Measurements from ENCODE around the gene HCN3. TPM values are rescaled to one million over a fixed set of nuclear protein-coding genes. Genes with fewer than 3 reads are reported as not detected.

HCN3 gene
- total and polyA plus RNA-seq, 2 donors (not counting 1 experiment from before 2014, with no cell fraction given), result 6.2 to 9.2 TPM

- Histone ChIP-seq H2AFZ (ENCODE audit: insufficient read depth, low read depth, low read length, poor library complexity, severe bottlenecking) (peak overlapping the region; percentile 91), H3K4me1 (ENCODE audit: control insufficient read depth in 2 of 2, insufficient read depth in 2 of 2, low read length in 2 of 2) (peaks cover 10 to 23% of the 10 kb centered on the region in 2 donors), H3K9me3 (ENCODE audit: control extremely low read depth in 1 of 3, control insufficient read depth in 2 of 3, insufficient read depth in 1 of 3, low read length in 2 of 3) (peaks cover 0 to 2% (median 0%) of the 10 kb centered on the region in 3 donors), H3K27me3 (replicated peaks in 1 of 4; ENCODE audit: control extremely low read depth in 1 of 4, control insufficient read depth in 3 of 4, insufficient read depth in 4 of 4, low read length in 3 of 4) (no peaks in the 10 kb centered on the region), H3K4me3 (ENCODE audit: control extremely low read depth in 1 of 5, extremely low read depth in 1 of 5, insufficient read depth in 1 of 5, low read depth in 2 of 5, low read length in 4 of 5) (peak overlapping the region; percentile 62 to 100 (median 88)), H4K20me1 (ENCODE audit: control insufficient read depth, insufficient read depth, low read length, poor library complexity, severe bottlenecking) (no peaks in the 10 kb centered on the region), H3K79me2 (ENCODE audit: control insufficient read depth, insufficient read depth, low read length) (peaks cover 37% of the 10 kb centered on the region), H3K27ac (ENCODE audit: low read length in 2 of 2) (peak overlapping the region; percentile 91 to 94), H3K9ac (ENCODE audit: low read length) (peak overlapping the region; percentile 95), H3K4me2 (replicated peaks; ENCODE audit: low read depth, low read length, poor library complexity, severe bottlenecking) (peak overlapping the region; percentile 95), H3K36me3 (replicated peaks in 1 of 2; ENCODE audit: control extremely low read depth in 1 of 2, control insufficient read depth in 1 of 2, extremely low read depth in 1 of 2, insufficient read depth in 2 of 2, low read length in 1 of 2) (no peaks in the 10 kb centered on the region)
- peak overlapping the region; percentile 93 for H3K27ac Mint-ChIP-seq
- H3K27me3 Mint-ChIP-seq, result no peaks in the 10 kb centered on the region
- CTCF ChIA-PET, result interaction anchor here (4.6 kb wide), 1 partner anchor 13 kb away, joined by 24 read pairs; no protein-coding TSS in a partner anchor
- ATAC-seq (ENCODE audit: low read depth) (no peak), DNase-seq (no peak)
- TF ChIP-seq CTCF (IDR thresholded peaks at IDR 0.05) (no peak), EZH2 (IDR thresholded peaks at IDR 0.05; ENCODE audit: borderline replicate concordance, insufficient read depth, low read depth, low read length, poor library complexity, severe bottlenecking) (no peak)
- peaks cover 27% of the 10 kb centered on the region for H3K4me1 Mint-ChIP-seq
- 15% methylated on average over 7 of the region's 11 CpGs for WGBS (ENCODE audit: insufficient coverage)
- POLR2A ChIA-PET, result no interaction called here
- no peaks in the 10 kb centered on the region for H3K9me3 Mint-ChIP-seq (ENCODE audit: insufficient read depth)
- H3K4me3 Mint-ChIP-seq, result peak overlapping the region; percentile 93
- intact Hi-C loops (cut with micrococcal nuclease), result loop anchor here (2.0 to 5.0 kb wide), 2 partner anchors 379 to 548 kb away; partner anchors contain the start of genes DAP3, GON4L, SYT11 and YY1AP1
These were observed 32.3 kb downstream of the HCN3 start for GRCh38 chr1:155309423-155310021.

GRCh38 chr1:155313261-155313660 is 36.0 kb downstream of the HCN3 start:
- Histone ChIP-seq H3K9ac (ENCODE audit: low read length) (no peak overlapping the region), H3K4me2 (replicated peaks; ENCODE audit: low read depth, low read length, poor library complexity, severe bottlenecking) (no peak overlapping the region), H2AFZ (ENCODE audit: insufficient read depth, low read depth, low read length, poor library complexity, severe bottlenecking) (no peak overlapping the region), H3K79me2 (ENCODE audit: control insufficient read depth, insufficient read depth, low read length) (peaks cover 37% of the 10 kb centered on the region), H3K9me3 (ENCODE audit: control extremely low read depth in 1 of 3, control insufficient read depth in 2 of 3, insufficient read depth in 1 of 3, low read length in 2 of 3) (peaks cover 0 to 2% (median 0%) of the 10 kb centered on the region in 3 donors), H3K27ac (ENCODE audit: low read length in 2 of 2) (no peak overlapping the region), H3K36me3 (replicated peaks in 1 of 2; ENCODE audit: control extremely low read depth in 1 of 2, control insufficient read depth in 1 of 2, extremely low read depth in 1 of 2, insufficient read depth in 2 of 2, low read length in 1 of 2) (peaks cover 0 to 2% of the 10 kb centered on the region in 2 experiments), H4K20me1 (ENCODE audit: control insufficient read depth, insufficient read depth, low read length, poor library complexity, severe bottlenecking) (no peaks in the 10 kb centered on the region), H3K4me3 (ENCODE audit: control extremely low read depth in 1 of 5, extremely low read depth in 1 of 5, insufficient read depth in 1 of 5, low read depth in 2 of 5, low read length in 4 of 5) (no peak overlapping the region), H3K4me1 (ENCODE audit: control insufficient read depth in 2 of 2, insufficient read depth in 2 of 2, low read length in 2 of 2) (peaks cover 10 to 15% of the 10 kb centered on the region in 2 donors), H3K27me3 (replicated peaks in 1 of 4; ENCODE audit: control extremely low read depth in 1 of 4, control insufficient read depth in 3 of 4, insufficient read depth in 4 of 4, low read length in 3 of 4) (no peaks in the 10 kb centered on the region)
- ChIA-PET POLR2A (interaction anchor here (0.8 kb wide), 1 partner anchor 40 kb away, joined by 3 read pairs; the partner anchor contains the start of gene CLK2), CTCF (interaction anchor here (1.9 to 4.6 kb wide), 2 partner anchors 9 to 63 kb away, joined by 13 to 24 read pairs; no protein-coding TSS in a partner anchor)
- intact Hi-C loops (cut with micrococcal nuclease), result no loop called here
- H3K4me1 Mint-ChIP-seq, result peaks cover 22% of the 10 kb centered on the region
- WGBS (ENCODE audit: insufficient coverage), result 97% methylated on average over 7 of the region's 8 CpGs
- no peaks in the 10 kb centered on the region for H3K27me3 Mint-ChIP-seq
- DNase-seq (no peak), ATAC-seq (ENCODE audit: low read depth) (no peak)
- no peaks in the 10 kb centered on the region for H3K9me3 Mint-ChIP-seq (ENCODE audit: insufficient read depth)
- H3K4me3 Mint-ChIP-seq, result no peak overlapping the region
- no peak overlapping the region for H3K27ac Mint-ChIP-seq
- TF ChIP-seq EZH2 (IDR thresholded peaks at IDR 0.05; ENCODE audit: borderline replicate concordance, insufficient read depth, low read depth, low read length, poor library complexity, severe bottlenecking), result no peak
- TF ChIP-seq CTCF (IDR thresholded peaks at IDR 0.05), result no peak
